NCI-H2227 treated with DMSO at 0.1 percent for 48 hours (cell line): Measurements from ENCODE around the gene PRKX.
"Not testable (repeated sequence)": the region's sequence is repeated elsewhere in the genome, so short reads cannot be mapped to it uniquely, and the experiment has no call there.

Experiments used
- DNase-seq: peaks from one replicate; lab custom pipeline; 2025; lab: John Stamatoyannopoulos, UW

The PRKX gene

DNA sequence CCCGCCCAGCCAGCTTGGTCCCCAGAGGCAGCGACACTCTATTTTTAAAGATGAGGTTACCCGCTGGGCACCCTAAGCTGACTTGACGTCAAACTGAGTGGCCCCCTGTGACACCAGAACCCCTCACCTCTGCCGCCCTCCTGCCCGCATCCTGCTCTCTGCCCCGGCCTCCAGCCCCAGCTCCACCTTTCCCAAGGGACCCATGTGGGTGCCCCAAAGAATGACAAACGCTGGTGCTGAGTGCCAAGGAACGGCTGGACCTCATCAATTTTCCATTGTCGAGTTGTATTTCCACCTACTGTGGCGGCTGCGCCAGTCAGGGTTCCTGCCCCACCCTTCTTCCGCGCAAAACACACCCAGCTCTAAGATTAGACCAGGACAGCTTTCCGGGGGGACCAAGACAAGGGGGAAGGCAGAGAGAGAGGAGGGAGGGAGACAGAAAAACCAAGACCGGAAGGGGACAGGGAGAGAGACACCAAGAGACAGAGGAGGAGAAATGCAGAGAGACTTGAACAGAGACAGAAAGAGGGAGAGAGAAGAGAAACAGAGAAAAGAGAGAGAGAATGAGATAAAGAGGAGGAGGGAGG lies 2.0 kb downstream of the PRKX start:
- DNase-seq = no peak

GRCh38 chrX:3707673-3708274 lies 5.7 kb downstream of the PRKX start:
- not testable (repeated sequence) for DNase-seq

DNA sequence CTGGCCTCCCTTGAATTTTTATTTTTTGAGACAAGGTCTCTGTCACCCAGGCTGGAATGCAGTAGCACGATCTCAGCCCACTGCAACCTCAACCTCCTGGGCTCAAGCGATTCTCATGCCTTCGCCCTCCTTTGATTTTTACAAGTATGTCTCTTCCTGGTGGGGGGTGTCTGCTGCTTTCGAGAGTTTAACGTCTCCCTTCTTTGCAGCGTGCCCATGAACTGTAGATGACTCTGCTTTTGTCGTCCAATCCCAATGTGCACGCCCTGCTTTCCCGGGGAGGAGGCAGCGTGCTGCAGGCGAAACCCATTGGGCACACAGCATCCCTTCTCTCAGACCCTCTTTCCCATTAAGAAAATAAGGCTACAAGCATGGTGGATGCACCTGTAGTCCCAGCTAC lies 7.0 kb downstream of the PRKX start:
- no peak for DNase-seq

DNA sequence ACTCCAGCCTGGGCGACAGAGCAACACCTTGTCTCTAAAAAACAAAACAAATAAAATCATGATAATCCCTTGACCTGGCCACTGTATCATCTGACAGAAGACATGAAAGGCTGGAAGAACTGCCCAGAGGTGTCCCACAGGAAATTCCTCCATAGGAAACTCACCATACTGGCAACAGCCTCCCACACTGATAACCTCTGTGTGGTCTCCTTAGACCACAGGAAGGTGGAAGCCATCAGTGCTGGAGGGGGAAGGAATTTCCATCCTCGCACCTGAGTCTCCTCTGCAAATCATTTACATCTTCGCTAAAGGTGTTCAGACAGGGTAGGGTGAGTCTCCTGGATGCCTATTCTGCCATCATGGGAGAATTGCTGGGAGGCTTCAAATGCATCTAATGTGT lies 10.2 kb downstream of the PRKX start:
- not testable (repeated sequence) for DNase-seq

- not testable (repeated sequence) for DNase-seq
Observed at GRCh38 chrX:3702095-3702494, 11.4 kb downstream of the PRKX start.

DNA sequence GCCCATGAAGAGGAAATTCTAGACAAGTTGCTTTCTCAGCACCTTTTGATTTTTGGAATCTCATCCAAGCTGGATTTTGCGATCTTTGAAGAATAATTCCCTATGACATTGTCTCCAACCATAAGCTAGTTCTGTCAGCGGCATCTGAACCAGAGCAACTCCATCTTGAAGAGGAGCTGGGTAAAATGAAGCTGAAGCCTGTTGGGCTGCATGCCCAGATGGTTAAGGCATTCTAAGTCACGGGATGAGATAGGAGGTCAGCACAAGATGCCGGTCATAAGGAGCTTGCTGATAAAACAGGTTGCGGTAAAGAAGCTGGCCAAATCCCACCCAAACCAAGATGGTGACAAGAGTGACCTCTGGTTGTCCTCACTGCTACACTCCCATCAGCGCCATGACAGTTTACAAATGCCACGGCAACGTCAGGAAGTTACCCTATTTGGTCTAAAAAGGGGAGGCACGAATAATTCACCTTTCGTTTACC lies 12.0 kb downstream of the PRKX start:
- DNase-seq = not testable (repeated sequence)

DNA sequence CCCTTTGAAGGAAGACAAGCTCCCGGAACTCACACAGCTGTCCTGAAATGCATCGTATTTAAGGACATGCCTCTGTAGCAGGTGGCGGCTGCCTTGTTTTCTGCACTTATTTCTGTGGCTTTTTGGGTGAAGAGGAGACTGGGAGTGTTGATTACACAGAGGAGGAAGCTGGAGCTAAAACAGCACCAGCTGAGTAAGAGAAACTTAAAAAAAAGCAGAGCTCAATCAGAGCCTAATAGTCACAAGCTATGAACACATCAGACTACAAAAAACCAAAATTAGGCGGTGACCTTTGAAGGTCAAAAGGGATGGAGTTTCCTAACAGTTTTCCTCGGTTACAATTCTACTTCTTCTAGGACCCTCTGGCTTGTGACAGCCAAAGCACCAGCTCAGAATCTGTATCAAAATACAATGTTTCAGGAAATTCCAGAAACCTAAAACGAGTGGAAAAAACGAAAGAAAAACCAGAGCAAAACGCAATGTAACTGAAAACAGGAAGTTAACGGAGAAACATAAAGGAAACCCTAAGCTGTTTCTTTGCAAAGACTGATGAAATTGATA lies 13.5 kb downstream of the PRKX start:
- DNase-seq = no peak

- no peak for DNase-seq
Observed at GRCh38 chrX:3697701-3698279, 15.7 kb downstream of the PRKX start.

DNA sequence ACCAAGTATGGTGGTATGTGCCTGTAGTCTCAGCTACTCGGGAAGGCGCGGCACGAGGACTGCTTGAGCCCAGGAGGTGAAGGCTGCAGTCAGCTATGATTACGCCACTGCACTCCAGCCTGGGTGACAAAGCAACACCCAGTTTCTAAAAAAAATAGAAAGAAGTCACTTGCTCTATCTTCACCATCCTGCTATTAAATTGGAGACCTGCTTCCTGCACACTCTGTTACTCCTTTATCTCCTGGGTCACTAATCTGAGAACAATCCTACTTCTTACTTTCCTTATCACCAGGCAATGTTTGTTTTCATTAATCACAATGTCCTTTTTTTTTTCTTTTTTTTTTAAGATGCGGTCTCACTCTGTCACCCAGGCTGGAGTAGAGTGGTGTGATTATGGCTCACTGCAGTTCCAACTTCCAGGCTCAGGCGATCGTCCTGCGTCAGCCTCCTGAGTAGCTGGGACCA lies 16.2 kb downstream of the PRKX start:
- DNase-seq = no peak

DNA sequence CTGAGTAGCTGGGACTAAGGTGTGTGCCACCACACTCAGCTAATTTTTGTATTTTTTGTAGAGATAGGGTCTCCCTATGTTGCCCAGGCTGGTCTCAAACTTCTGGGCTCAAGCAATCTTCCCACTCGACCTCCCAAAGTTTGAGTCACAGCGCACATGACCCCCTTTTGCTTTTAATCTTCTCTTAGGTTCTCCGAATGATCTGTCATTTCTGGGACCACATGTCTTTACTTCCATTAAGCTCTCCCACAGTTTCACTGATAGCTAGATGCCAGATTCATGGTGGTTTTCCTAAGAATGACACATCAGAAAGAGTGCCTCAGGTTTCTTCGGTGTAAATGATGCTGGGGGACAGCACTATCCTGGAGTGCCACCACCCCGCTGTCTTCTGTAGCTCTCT lies 17.9 kb downstream of the PRKX start:
- no peak for DNase-seq

- DNase-seq = no peak
Observed at GRCh38 chrX:3690140-3690539, 23.3 kb downstream of the PRKX start.

DNA sequence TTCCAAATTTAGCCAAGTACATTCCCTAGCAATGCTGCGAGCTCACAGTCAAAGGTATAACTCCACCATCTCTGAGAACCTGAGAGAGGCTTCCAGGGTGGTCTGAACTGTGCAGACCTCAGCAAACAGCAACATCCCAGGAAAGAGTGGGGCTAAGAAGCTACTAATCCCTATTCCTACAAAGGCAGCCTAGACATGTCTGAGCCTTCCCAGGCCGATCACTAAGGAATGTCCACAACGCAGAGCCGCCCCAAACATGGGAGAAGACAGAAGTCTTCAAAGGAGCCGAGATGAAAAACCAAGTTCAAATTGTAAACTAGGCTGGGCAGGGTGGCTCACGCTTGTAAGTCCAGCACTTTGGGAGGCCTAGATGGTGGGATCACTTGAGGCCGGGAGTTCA lies 30.2 kb downstream of the PRKX start:
- DNase-seq = not testable (repeated sequence)

DNA sequence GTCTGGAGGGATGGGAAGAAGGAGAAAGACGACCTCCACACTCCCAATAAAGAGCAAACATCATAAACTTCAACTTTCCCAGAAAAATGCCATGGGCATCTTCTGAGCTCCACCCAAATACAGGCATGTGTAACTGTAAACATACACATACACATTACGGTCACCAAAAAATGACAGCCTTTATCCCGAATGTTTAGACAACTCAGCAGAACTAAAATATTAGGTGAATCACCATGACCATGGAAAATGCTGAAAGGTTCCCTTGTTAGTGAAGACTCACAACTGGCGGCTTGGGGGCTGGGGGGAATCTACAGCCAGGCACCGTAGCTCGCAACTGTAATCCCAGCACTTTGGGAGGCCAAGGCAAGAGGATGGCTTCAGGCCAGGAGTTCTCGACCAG lies 33.0 kb downstream of the PRKX start:
- no peak for DNase-seq

- no peak for DNase-seq
Observed at GRCh38 chrX:3679669-3680068, 33.8 kb downstream of the PRKX start.

DNA sequence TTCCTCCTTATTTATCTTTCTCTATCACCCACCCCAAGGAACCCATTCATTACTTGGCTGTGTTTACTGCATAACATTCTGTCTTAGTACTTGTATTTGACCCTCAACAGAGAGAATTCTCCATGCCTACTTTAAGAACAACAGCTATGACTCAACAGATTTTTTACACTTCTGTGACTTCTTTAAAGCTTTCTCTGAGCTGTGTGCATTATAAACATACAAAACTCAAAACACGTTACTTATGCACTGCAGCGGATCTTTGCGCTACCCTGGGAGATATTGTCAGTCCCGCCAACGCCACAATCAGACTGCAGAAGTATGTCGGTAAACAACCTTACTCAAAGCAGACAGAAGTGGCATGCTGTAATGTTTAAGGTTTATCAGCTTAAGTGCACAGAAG lies 35.1 kb downstream of the PRKX start:
- DNase-seq = no peak

DNA sequence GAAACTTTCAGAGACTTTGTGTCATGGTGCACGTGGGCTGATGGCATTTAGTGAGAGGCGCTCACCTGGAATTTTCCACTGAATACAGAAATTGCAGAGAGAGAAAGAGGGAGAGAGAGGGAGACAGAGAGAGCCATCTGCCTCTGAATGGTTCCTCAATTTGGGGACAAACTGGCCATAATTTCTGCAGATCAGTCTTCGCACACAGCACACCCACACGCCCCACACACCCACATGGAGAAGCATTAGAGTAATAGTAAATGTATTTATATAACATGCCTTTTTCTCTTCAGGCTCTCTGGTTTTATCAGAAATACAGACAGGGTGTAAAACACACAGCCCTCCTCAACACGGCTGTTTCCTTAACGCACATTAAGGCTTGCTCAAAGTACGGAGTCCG lies 38.6 kb downstream of the PRKX start:
- DNase-seq = no peak

DNA sequence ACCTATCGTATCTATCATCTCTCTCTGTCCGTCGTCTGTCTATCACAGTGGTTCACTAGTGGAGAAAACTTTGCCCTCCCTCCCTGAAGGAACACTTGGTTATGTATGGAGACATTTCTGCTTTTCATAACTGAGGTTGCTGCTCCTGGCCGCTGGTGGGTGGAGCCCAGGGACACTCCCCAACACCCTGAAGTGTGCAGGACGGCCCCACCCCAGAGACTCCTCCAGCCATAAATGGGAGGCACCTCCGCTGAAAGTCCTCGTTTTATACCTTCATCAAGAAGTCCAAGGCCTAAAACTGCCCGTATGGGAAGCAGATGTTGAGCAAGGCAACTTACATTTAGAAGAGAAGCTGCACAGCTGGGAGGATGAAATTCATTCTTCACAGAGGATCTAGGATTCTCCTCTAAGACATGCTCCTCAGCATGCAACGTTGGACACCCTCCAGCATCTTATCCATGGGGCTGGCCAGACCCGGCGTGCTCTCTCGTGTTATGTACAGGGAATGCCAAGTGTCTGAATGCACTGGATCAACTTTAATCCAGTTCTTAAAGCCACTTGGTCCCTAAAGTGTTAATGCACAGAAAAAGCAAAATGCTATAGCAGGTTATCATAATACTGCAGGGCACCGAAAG lies 43.5 kb downstream of the PRKX start:
- DNase-seq = no peak

DNA sequence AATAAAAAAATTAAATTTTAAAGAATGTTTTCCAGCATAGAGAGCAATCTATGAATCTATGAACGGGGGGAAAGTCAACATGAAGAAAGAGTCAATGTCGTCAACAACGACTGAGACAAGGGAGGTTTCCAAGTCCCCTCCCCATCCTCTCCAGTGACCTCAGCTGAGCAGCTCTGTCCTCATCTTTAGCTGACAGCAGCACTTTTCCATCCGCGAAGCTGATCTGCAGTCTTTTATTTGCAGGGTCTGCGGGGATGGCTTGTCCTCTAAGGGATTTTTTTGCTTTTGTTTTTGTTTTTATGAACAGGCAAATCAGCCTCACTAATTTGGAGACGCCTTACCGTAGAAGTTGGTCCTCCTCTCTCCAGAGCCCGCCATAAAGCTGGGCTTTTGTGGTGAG lies 46.5 kb downstream of the PRKX start:
- no peak for DNase-seq

DNA sequence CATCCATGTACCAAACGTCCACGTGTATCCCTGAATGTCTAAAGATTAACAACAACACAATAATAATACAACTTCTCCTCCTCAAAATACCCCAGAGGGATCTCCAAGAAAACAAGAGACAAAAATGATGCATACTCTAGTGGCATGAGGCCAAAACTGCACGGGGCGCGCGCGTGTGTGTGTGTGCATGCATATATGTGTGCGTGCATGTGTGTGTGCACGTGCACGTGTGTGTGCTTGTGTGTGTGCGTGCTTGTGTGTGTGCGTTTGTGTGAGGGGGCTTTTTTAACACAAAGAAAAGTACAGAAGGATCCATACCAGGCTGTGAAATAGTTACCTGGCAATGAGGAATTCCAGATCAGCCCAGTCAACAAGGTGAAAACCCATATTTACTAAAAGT lies 48.5 kb downstream of the PRKX start:
- DNase-seq = no peak

DNA sequence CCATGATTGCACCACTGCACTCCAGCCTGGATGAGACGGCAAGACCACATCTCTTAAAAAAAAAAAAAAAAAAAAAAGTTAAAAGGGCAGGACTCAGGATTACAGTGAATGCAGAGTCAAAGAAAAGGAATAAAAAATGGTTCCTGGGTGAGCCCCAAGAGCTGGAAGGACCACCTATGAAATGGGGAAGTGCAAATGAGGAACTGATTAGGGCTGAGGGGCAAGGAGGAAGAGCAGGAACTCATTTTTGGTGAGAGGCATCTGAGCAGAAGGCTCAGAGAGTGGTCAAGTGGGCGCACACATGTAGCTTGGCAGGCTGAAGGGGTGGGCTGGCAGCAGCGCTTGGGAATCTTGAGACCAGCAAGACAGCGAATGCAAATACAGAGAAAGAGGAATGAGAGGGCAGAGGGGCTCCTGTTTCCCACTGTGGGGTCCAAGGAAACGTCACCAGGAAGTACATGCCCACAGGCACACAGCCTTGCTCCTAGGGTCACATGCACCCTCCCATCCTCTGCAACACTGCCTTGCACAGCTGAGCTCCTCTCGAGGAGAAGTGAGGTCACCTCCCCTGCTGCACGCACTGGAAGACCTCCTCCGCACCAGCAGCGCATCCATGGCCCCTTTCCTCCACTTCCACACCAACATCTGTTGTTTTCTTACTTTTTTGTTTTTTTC lies 49.7 kb downstream of the PRKX start:
- not testable (repeated sequence) for DNase-seq

DNA sequence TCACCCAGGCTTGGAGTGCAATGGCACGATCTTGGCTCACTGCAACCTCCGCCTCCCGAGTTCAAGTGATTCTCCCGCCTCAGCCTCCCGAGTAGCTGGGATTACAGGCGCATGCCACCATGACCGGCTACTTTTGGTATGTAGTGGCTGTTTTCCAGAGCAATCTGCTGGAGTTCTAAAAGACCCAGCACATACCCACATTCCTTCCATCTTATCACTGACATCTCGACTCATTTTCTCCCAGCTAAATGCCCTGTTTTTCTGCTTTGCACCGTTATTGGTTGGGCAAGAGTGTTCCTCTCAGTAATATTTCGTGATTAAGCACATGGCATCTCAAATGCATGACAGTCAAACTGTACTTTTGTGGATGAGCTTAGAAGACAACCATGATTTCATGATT lies 53.7 kb downstream of the PRKX start:
- no peak for DNase-seq

DNA sequence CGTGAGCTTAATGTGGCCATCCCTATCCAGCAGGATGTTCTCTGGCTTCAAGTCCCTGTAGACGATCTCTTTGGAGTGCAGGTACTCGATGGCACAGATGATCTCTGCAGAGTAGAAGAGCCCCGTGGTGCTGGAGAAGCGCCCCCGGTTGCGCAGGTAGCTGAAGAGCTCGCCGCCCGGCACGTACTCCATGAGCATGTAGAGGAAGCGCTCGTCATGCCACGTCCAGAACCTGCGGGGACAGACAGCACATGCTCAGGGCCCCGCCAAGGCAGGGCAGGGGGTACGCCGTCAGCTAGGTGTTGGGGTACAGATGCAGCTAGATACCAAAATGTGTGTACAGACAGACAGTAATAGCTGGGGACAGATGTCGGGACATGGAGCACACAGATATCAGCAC lies 58.3 kb downstream of the PRKX start:
- DNase-seq = no peak
